Activated naive CD4-positive, alpha-beta T cell treated with anti-CD3 and anti-CD28 coated beads, Interleukin-2, amount 50 U/mL, for 24 hours (primary cell): ENCODE results near the gene TTC28.

Source experiments
- H3K27ac Mint-ChIP-seq: one replicate; pipeline ENCODE4 v1.8.0; 2021; ENCODE audit warnings: mild to moderate bottlenecking, mixed read lengths
- H3K27me3 Mint-ChIP-seq: one replicate; pipeline ENCODE4 v1.8.0; 2021; ENCODE audit warnings: mixed read lengths
- H3K36me3 Mint-ChIP-seq: one replicate; pipeline ENCODE4 v1.8.0; 2021; ENCODE audit warnings: mixed read lengths
- H3K4me1 Mint-ChIP-seq: one replicate; pipeline ENCODE4 v1.8.0; 2021; ENCODE audit warnings: mixed read lengths
- H3K4me3 Mint-ChIP-seq: one replicate; pipeline ENCODE4 v1.8.0; 2021; ENCODE audit warnings: mild to moderate bottlenecking, mixed read lengths
- H3K9me3 Mint-ChIP-seq: one replicate; pipeline ENCODE4 v1.8.0; 2021; ENCODE audit warnings: mixed read lengths

The TTC28 gene

GRCh38 chr22:28440592-28441390 is 238.8 kb downstream of the TTC28 start:
- Mint-ChIP-seq H3K9me3 (no peaks in the 10 kb centered on the region), H3K27me3 (no peaks in the 10 kb centered on the region), H3K4me1 (peaks cover 29% of the 10 kb centered on the region), H3K36me3 (no peaks in the 10 kb centered on the region), H3K27ac (no peak overlapping the region), H3K4me3 (no peak overlapping the region)

- Mint-ChIP-seq H3K36me3 (no peaks in the 10 kb centered on the region), H3K27ac (no peak overlapping the region), H3K27me3 (no peaks in the 10 kb centered on the region), H3K4me3 (no peak overlapping the region), H3K9me3 (no peaks in the 10 kb centered on the region), H3K4me1 (peaks cover 25% of the 10 kb centered on the region)
Observed at GRCh38 chr22:28438183-28438768, 241.4 kb downstream of the TTC28 start.

- H3K27me3 Mint-ChIP-seq = no peaks in the 10 kb centered on the region
- H3K9me3 Mint-ChIP-seq = no peaks in the 10 kb centered on the region
- H3K27ac Mint-ChIP-seq = no peak overlapping the region
- H3K4me1 Mint-ChIP-seq = peaks cover 10% of the 10 kb centered on the region
- H3K36me3 Mint-ChIP-seq = no peaks in the 10 kb centered on the region
- H3K4me3 Mint-ChIP-seq = no peak overlapping the region
Observed at GRCh38 chr22:28435982-28436381, 243.7 kb downstream of the TTC28 start.

- Mint-ChIP-seq H3K9me3 (no peaks in the 10 kb centered on the region), H3K36me3 (no peaks in the 10 kb centered on the region), H3K4me3 (no peak overlapping the region), H3K27ac (no peak overlapping the region), H3K4me1 (peaks cover 3% of the 10 kb centered on the region), H3K27me3 (no peaks in the 10 kb centered on the region)
Observed at GRCh38 chr22:28435140-28435768, 244.4 kb downstream of the TTC28 start.

- Mint-ChIP-seq H3K36me3 (no peaks in the 10 kb centered on the region), H3K27ac (peak overlapping the region; percentile 4), H3K9me3 (no peaks in the 10 kb centered on the region), H3K27me3 (no peaks in the 10 kb centered on the region), H3K4me1 (no peaks in the 10 kb centered on the region), H3K4me3 (no peak overlapping the region)
Observed at GRCh38 chr22:28430466-28431025, 249.1 kb downstream of the TTC28 start.

GRCh38 chr22:28429711-28430110 is 249.9 kb downstream of the TTC28 start:
- Mint-ChIP-seq H3K36me3 (no peaks in the 10 kb centered on the region), H3K4me3 (no peak overlapping the region), H3K4me1 (no peaks in the 10 kb centered on the region), H3K27ac (no peak overlapping the region), H3K27me3 (no peaks in the 10 kb centered on the region), H3K9me3 (no peaks in the 10 kb centered on the region)

GRCh38 chr22:28428271-28428670 is 251.4 kb downstream of the TTC28 start:
- Mint-ChIP-seq H3K27me3 (no peaks in the 10 kb centered on the region), H3K9me3 (no peaks in the 10 kb centered on the region), H3K4me3 (no peak overlapping the region), H3K36me3 (no peaks in the 10 kb centered on the region), H3K27ac (no peak overlapping the region), H3K4me1 (no peaks in the 10 kb centered on the region)

GRCh38 chr22:28426346-28427132 is 253.1 kb downstream of the TTC28 start:
- Mint-ChIP-seq H3K4me1 (no peaks in the 10 kb centered on the region), H3K27ac (no peak overlapping the region), H3K4me3 (no peak overlapping the region), H3K36me3 (no peaks in the 10 kb centered on the region), H3K27me3 (no peaks in the 10 kb centered on the region), H3K9me3 (no peaks in the 10 kb centered on the region)

- H3K4me1 Mint-ChIP-seq = no peaks in the 10 kb centered on the region
- no peaks in the 10 kb centered on the region for H3K9me3 Mint-ChIP-seq
- H3K27me3 Mint-ChIP-seq = no peaks in the 10 kb centered on the region
- H3K27ac Mint-ChIP-seq = no peak overlapping the region
- H3K36me3 Mint-ChIP-seq = no peaks in the 10 kb centered on the region
- H3K4me3 Mint-ChIP-seq = no peak overlapping the region
Observed at GRCh38 chr22:28425211-28425610, 254.4 kb downstream of the TTC28 start.

GRCh38 chr22:28424427-28425080 is 255.1 kb downstream of the TTC28 start:
- Mint-ChIP-seq H3K4me1 (no peaks in the 10 kb centered on the region), H3K27me3 (no peaks in the 10 kb centered on the region), H3K9me3 (no peaks in the 10 kb centered on the region), H3K4me3 (no peak overlapping the region), H3K27ac (no peak overlapping the region), H3K36me3 (no peaks in the 10 kb centered on the region)

GRCh38 chr22:28419919-28420318 is 259.7 kb downstream of the TTC28 start:
- no peaks in the 10 kb centered on the region for H3K36me3 Mint-ChIP-seq
- H3K27me3 Mint-ChIP-seq = peaks cover 1% of the 10 kb centered on the region
- H3K4me3 Mint-ChIP-seq = no peak overlapping the region
- no peak overlapping the region for H3K27ac Mint-ChIP-seq
- H3K9me3 Mint-ChIP-seq = no peaks in the 10 kb centered on the region
- no peaks in the 10 kb centered on the region for H3K4me1 Mint-ChIP-seq

GRCh38 chr22:28418008-28418407 is 261.6 kb downstream of the TTC28 start:
- H3K27ac Mint-ChIP-seq = no peak overlapping the region
- no peaks in the 10 kb centered on the region for H3K4me1 Mint-ChIP-seq
- H3K27me3 Mint-ChIP-seq = peaks cover 2% of the 10 kb centered on the region

GRCh38 chr22:28417431-28417830 is 262.2 kb downstream of the TTC28 start:
- no peaks in the 10 kb centered on the region for H3K9me3 Mint-ChIP-seq
- no peaks in the 10 kb centered on the region for H3K4me1 Mint-ChIP-seq
- no peak overlapping the region for H3K27ac Mint-ChIP-seq
- H3K27me3 Mint-ChIP-seq = peaks cover 2% of the 10 kb centered on the region
- no peaks in the 10 kb centered on the region for H3K36me3 Mint-ChIP-seq
- no peak overlapping the region for H3K4me3 Mint-ChIP-seq

More at GRCh38 chr22:28418008-28418407, 261.6 kb downstream of the TTC28 start:
- H3K36me3 Mint-ChIP-seq = no peaks in the 10 kb centered on the region
- no peaks in the 10 kb centered on the region for H3K9me3 Mint-ChIP-seq
- H3K4me3 Mint-ChIP-seq = no peak overlapping the region

GRCh38 chr22:28414913-28415312 is 264.7 kb downstream of the TTC28 start:
- Mint-ChIP-seq H3K9me3 (no peaks in the 10 kb centered on the region), H3K27me3 (peaks cover 2% of the 10 kb centered on the region), H3K27ac (no peak overlapping the region), H3K4me1 (no peaks in the 10 kb centered on the region), H3K36me3 (no peaks in the 10 kb centered on the region), H3K4me3 (no peak overlapping the region)
